K562 (cell line): Measurements from ENCODE around the gene UBE2QL1. TPM values are rescaled to one million over a fixed set of nuclear protein-coding genes. Genes with fewer than 3 reads are reported as not detected.

Source experiments
- polyA plus RNA-seq, 8 experiments: library from polyadenylated mRNA; depleted of rRNA in 4 of 8; stranded (reverse) in 5 of 8; unstranded in 3 of 8; fragments of >200 nt; fragmentation: Nextera tagmentation in 2 of 8; fragmentation: Illumina TruSeq in 1 of 8; extraction: Ambion mirVana in 2 of 8; extraction: Trizol in 1 of 8; gene quantifications; 2 replicates each; pipeline versions ENCODE4 v1.2.1 to v1.2.3, GENCODE V29; 2011 to 2014; ENCODE audit warnings: inconsistent platforms in 1 of 8, missing spikeins in 1 of 8
- total RNA-seq, 7 experiments: library from RNA; depleted of rRNA in 6 of 7; stranded (reverse); fragments of >200 nt in 6 of 7; fragmentation: Illumina TruSeq in 2 of 7; extraction: Trizol in 2 of 7; gene quantifications; 2 replicates each; pipeline versions ENCODE4 v1.2.1 to v1.2.3, GENCODE V29; 2011 to 2021; ENCODE audit warnings: low replicate concordance in 1 of 7
- TF ChIP-seq, protein P1 (sequence below), 2 experiments: fragments of 450-650 bp; formaldehyde crosslinking in 1 of 2; IDR thresholded peaks; 2 replicates each; pipeline versions ENCODE4 v1.4.0 to v1.6.1; 2014 to 2020; ENCODE audit warnings: mild to moderate bottlenecking in 2 of 2, borderline replicate concordance in 1 of 2, low read depth in 1 of 2

The UBE2QL1 gene
- total and polyA plus RNA-seq, 9 of the 15 experiments (the other 6 are each of a cell fraction or from before 2014, with no cell fraction given), result not detected

GRCh38 chr5:6525910-6526309 is 77.3 kb downstream of the UBE2QL1 start (continued):
- TF ChIP-seq, protein P1, sequence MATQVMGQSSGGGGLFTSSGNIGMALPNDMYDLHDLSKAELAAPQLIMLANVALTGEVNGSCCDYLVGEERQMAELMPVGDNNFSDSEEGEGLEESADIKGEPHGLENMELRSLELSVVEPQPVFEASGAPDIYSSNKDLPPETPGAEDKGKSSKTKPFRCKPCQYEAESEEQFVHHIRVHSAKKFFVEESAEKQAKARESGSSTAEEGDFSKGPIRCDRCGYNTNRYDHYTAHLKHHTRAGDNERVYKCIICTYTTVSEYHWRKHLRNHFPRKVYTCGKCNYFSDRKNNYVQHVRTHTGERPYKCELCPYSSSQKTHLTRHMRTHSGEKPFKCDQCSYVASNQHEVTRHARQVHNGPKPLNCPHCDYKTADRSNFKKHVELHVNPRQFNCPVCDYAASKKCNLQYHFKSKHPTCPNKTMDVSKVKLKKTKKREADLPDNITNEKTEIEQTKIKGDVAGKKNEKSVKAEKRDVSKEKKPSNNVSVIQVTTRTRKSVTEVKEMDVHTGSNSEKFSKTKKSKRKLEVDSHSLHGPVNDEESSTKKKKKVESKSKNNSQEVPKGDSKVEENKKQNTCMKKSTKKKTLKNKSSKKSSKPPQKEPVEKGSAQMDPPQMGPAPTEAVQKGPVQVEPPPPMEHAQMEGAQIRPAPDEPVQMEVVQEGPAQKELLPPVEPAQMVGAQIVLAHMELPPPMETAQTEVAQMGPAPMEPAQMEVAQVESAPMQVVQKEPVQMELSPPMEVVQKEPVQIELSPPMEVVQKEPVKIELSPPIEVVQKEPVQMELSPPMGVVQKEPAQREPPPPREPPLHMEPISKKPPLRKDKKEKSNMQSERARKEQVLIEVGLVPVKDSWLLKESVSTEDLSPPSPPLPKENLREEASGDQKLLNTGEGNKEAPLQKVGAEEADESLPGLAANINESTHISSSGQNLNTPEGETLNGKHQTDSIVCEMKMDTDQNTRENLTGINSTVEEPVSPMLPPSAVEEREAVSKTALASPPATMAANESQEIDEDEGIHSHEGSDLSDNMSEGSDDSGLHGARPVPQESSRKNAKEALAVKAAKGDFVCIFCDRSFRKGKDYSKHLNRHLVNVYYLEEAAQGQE (IDR thresholded peaks at IDR 0.05; ENCODE audit: borderline replicate concordance), result peak; percentile 65; the same call in 1 of the 2 replicates
- TF ChIP-seq, protein P1 (CRISPR knock-in tag; IDR thresholded peaks at IDR 0.05; ENCODE audit: low read depth), result no peak
